Measurements from ENCODE around the gene TAGAP.

Gene TAGAP

DNA sequence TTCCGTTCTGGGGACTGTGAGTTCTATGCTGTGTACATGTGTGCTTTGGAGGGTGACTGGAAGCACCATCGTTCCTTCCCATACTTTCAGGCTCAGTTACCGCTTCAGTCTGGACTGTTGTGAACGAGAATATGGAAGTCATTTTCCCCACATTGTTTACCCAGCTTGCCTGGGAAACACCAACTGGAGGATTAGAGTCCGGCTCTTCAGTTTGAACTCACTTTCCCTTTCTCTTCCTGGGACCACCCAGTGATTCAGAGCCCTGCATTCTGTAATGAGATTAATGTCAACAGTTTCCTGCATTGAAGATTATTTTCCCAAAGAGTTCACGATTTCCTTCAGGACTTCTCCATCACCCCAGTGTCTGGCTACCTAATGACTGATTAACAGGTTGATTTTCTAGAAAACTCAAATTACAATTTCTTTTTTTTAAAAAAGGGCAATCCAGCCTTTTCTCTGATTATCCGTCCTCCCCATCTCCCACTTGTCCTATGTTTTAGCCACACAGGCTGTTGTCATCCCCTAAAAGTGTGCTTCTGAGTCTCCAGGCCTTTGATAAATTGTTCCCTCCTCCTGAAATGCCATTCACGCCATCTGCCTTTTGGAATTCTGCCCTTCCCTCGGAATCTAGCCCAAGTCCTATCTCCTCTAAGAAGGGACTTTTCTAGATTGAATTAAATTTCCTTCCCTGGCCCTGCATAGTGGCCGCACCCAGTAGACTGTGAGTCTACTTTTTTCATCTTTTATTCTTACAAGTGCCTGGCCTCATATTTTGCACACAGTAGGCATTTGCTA is 3.3 kb upstream of the TAGAP start:
- TF ChIP-seq ZNF8 (CRISPR knock-in tag; IDR thresholded peaks at IDR 0.05), result no peak
- ATAC-seq, result no peak

DNA sequence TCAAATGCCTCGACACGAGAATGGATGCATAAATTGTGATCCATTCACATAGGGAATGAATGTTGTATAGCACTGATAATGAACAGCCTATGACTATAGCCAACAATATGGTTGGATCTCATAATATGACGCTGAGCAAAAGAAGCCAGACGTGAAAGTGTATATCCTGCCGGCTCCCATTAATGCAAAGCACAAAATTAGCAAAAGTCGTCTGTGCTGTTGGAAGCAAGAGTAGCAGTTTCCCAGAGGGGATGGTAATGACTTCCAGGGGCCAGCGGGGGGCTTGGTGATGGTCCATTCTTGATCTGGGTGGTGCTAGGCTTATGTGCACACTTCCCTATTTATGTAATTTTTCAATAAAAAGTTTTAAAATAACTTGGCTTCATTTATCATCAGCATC is 1.0 kb upstream of the TAGAP start:
- TF ChIP-seq TCF4 (CRISPR knock-in tag; IDR thresholded peaks at IDR 0.05; ENCODE audit: borderline replicate concordance), result no peak
- TF ChIP-seq ZNF565 (CRISPR knock-in tag; conservative IDR thresholded peaks at IDR 0.05; ENCODE audit: low read depth), result no peak
- TF ChIP-seq, protein P1, sequence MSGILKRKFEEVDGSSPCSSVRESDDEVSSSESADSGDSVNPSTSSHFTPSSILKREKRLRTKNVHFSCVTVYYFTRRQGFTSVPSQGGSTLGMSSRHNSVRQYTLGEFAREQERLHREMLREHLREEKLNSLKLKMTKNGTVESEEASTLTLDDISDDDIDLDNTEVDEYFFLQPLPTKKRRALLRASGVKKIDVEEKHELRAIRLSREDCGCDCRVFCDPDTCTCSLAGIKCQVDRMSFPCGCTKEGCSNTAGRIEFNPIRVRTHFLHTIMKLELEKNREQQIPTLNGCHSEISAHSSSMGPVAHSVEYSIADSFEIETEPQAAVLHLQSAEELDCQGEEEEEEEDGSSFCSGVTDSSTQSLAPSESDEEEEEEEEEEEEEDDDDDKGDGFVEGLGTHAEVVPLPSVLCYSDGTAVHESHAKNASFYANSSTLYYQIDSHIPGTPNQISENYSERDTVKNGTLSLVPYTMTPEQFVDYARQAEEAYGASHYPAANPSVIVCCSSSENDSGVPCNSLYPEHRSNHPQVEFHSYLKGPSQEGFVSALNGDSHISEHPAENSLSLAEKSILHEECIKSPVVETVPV (CRISPR knock-in tag; IDR thresholded peaks at IDR 0.05), result no peak
- no peak for TF ChIP-seq CSDC2 (CRISPR knock-in tag; IDR thresholded peaks at IDR 0.05)
- TF ChIP-seq SNAI2 (CRISPR knock-in tag; IDR thresholded peaks at IDR 0.05), result no peak
- TF ChIP-seq ARNTL (CRISPR knock-in tag; IDR thresholded peaks at IDR 0.05; ENCODE audit: borderline replicate concordance, low read depth), result no peak
- TF ChIP-seq ZFP30 (CRISPR knock-in tag; IDR thresholded peaks at IDR 0.05), result no peak
- TF ChIP-seq GLIS3 (CRISPR knock-in tag; IDR thresholded peaks at IDR 0.05), result no peak
- TF ChIP-seq, protein P2, sequence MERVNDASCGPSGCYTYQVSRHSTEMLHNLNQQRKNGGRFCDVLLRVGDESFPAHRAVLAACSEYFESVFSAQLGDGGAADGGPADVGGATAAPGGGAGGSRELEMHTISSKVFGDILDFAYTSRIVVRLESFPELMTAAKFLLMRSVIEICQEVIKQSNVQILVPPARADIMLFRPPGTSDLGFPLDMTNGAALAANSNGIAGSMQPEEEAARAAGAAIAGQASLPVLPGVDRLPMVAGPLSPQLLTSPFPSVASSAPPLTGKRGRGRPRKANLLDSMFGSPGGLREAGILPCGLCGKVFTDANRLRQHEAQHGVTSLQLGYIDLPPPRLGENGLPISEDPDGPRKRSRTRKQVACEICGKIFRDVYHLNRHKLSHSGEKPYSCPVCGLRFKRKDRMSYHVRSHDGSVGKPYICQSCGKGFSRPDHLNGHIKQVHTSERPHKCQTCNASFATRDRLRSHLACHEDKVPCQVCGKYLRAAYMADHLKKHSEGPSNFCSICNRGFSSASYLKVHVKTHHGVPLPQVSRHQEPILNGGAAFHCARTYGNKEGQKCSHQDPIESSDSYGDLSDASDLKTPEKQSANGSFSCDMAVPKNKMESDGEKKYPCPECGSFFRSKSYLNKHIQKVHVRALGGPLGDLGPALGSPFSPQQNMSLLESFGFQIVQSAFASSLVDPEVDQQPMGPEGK (CRISPR knock-in tag; IDR thresholded peaks at IDR 0.05; ENCODE audit: borderline replicate concordance), result no peak
- TF ChIP-seq, protein P3, sequence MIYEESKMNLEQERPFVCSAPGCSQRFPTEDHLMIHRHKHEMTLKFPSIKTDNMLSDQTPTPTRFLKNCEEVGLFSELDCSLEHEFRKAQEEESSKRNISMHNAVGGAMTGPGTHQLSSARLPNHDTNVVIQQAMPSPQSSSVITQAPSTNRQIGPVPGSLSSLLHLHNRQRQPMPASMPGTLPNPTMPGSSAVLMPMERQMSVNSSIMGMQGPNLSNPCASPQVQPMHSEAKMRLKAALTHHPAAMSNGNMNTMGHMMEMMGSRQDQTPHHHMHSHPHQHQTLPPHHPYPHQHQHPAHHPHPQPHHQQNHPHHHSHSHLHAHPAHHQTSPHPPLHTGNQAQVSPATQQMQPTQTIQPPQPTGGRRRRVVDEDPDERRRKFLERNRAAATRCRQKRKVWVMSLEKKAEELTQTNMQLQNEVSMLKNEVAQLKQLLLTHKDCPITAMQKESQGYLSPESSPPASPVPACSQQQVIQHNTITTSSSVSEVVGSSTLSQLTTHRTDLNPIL (CRISPR knock-in tag; IDR thresholded peaks at IDR 0.05; ENCODE audit: low read depth), result no peak
- no peak for ATAC-seq

DNA sequence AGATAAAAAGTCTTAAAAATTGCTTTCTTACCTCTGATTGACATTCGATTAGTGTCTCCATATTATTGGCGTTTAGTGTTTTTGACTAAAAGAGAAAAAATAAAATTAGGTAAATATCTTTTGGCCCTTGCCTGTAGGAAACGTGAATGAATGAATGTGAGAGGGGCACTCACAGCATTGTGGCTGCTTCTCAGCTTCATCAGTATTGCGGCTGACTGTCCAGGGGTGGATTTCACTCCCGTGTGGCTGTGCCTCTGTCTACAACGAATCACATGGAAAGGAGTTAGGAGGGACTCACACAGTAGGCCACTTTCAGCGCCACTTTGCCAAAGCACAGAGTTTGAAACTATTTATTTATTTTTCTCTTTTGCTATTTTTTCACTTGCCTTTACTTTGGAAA is 844 bp downstream of the TAGAP start:
- no peak for ATAC-seq
- no peak for TF ChIP-seq SNAI2 (CRISPR knock-in tag; IDR thresholded peaks at IDR 0.05)
- TF ChIP-seq CSDC2 (CRISPR knock-in tag; IDR thresholded peaks at IDR 0.05), result no peak
- TF ChIP-seq, protein P1 (CRISPR knock-in tag; IDR thresholded peaks at IDR 0.05), result no peak
- no peak for TF ChIP-seq TCF4 (CRISPR knock-in tag; IDR thresholded peaks at IDR 0.05; ENCODE audit: borderline replicate concordance)
- TF ChIP-seq ESRRG (CRISPR knock-in tag; IDR thresholded peaks at IDR 0.05), result no peak
- TF ChIP-seq ISL1 (CRISPR knock-in tag; IDR thresholded peaks at IDR 0.05), result no peak
- TF ChIP-seq ZNF8 (CRISPR knock-in tag; IDR thresholded peaks at IDR 0.05), result no peak
- TF ChIP-seq, protein P3 (CRISPR knock-in tag; IDR thresholded peaks at IDR 0.05; ENCODE audit: low read depth), result no peak
- TF ChIP-seq RARB (CRISPR knock-in tag; IDR thresholded peaks at IDR 0.05), result no peak
- TF ChIP-seq ZNF70 (CRISPR knock-in tag; IDR thresholded peaks at IDR 0.05), result no peak
- TF ChIP-seq ZFP3 (CRISPR knock-in tag; IDR thresholded peaks at IDR 0.05), result no peak
- TF ChIP-seq ZNF565 (CRISPR knock-in tag; conservative IDR thresholded peaks at IDR 0.05; ENCODE audit: low read depth), result no peak

GRCh38 chr6:159043251-159043650 is 1.5 kb downstream of the TAGAP start:
- TF ChIP-seq ESRRG (CRISPR knock-in tag; IDR thresholded peaks at IDR 0.05), result no peak
- no peak for TF ChIP-seq ZNF70 (CRISPR knock-in tag; IDR thresholded peaks at IDR 0.05)
- no peak for TF ChIP-seq ZFP30 (CRISPR knock-in tag; IDR thresholded peaks at IDR 0.05)
- TF ChIP-seq, protein P1 (CRISPR knock-in tag; IDR thresholded peaks at IDR 0.05), result no peak
- no peak for TF ChIP-seq ZNF8 (CRISPR knock-in tag; IDR thresholded peaks at IDR 0.05)
- no peak for TF ChIP-seq OSR1 (CRISPR knock-in tag; IDR thresholded peaks at IDR 0.05)
- no peak for TF ChIP-seq BACH2 (CRISPR knock-in tag; IDR thresholded peaks at IDR 0.05; ENCODE audit: borderline replicate concordance)
- TF ChIP-seq RARB (CRISPR knock-in tag; IDR thresholded peaks at IDR 0.05), result no peak
- ATAC-seq, result no peak

Measured in SK-N-SH treated with all-trans-retinoic acid at 6 μM for 48 hours (cell line).